Panc1 (cell line): ENCODE measurements around the gene BMP2K.

Source experiments
- POLR2AphosphoS5 ChIP-seq: IDR thresholded peaks from 2 replicates; pipeline ENCODE4 v1.6.1; 2012; ENCODE audit warnings: mild to moderate bottlenecking, low read depth, low read length, moderate library complexity
- TF ChIP-seq, protein P1 (sequence below): fragments of 450-650 bp; IDR thresholded peaks from 2 replicates; pipeline ENCODE4 v1.5.1; 2017; ENCODE audit warnings: mild to moderate bottlenecking

- TF ChIP-seq, protein P1, sequence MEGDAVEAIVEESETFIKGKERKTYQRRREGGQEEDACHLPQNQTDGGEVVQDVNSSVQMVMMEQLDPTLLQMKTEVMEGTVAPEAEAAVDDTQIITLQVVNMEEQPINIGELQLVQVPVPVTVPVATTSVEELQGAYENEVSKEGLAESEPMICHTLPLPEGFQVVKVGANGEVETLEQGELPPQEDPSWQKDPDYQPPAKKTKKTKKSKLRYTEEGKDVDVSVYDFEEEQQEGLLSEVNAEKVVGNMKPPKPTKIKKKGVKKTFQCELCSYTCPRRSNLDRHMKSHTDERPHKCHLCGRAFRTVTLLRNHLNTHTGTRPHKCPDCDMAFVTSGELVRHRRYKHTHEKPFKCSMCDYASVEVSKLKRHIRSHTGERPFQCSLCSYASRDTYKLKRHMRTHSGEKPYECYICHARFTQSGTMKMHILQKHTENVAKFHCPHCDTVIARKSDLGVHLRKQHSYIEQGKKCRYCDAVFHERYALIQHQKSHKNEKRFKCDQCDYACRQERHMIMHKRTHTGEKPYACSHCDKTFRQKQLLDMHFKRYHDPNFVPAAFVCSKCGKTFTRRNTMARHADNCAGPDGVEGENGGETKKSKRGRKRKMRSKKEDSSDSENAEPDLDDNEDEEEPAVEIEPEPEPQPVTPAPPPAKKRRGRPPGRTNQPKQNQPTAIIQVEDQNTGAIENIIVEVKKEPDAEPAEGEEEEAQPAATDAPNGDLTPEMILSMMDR: no peak
- TF ChIP-seq POLR2AphosphoS5: no peak
Measured at GRCh38 chr4:78939667-78940008, 163.5 kb downstream of the BMP2K start.
